DOHH2 (cell line): ENCODE results near the gene SPATA21.
"Not testable (repeated sequence)": the region's sequence is repeated elsewhere in the genome, so short reads cannot be mapped to it uniquely, and the experiment has no call there.

ENCODE experiments used
- H3F3A ChIP-seq: fragments of 200-600 bp; sonication (generic), shearing (Covaris generic); 2 replicates; pipeline ENCODE4 v1.6.0; 2016; ENCODE audit warnings: antibody characterized with exemption, mild to moderate bottlenecking; ENCODE audit not compliant: control insufficient read depth, insufficient read depth
- H3K27ac ChIP-seq: fragments of 200-600 bp; sonication (generic); 2 replicates; pipeline ENCODE4 v1.5.1; 2014; ENCODE audit warnings: low read depth, mild to moderate bottlenecking, low read length, moderate library complexity
- H3K27me3 ChIP-seq: fragments of 200-600 bp; sonication (generic); 2 replicates; pipeline ENCODE4 v1.6.1; 2014; ENCODE audit warnings: mild to moderate bottlenecking, low read length, mixed read lengths; ENCODE audit not compliant: control insufficient read depth
- H3K36me3 ChIP-seq: fragments of 200-600 bp; sonication (generic); 2 replicates; pipeline ENCODE4 v1.6.1; 2014; ENCODE audit warnings: mild to moderate bottlenecking, low read length, moderate library complexity, mixed read lengths; ENCODE audit not compliant: control insufficient read depth
- H3K4me1 ChIP-seq: fragments of 200-600 bp; sonication (generic); 2 replicates; pipeline ENCODE4 v1.6.1; 2014; ENCODE audit warnings: mild to moderate bottlenecking, low read length, mixed read lengths; ENCODE audit not compliant: control insufficient read depth
- H3K4me2 ChIP-seq: fragments of 200-600 bp; sonication (generic); 2 replicates; pipeline ENCODE4 v1.6.0; 2014; ENCODE audit warnings: mild to moderate bottlenecking, low read length, moderate library complexity
- H3K4me3 ChIP-seq: fragments of 200-600 bp; sonication (generic); 2 replicates; pipeline ENCODE4 v1.5.1; 2014; ENCODE audit warnings: mild to moderate bottlenecking, low read length, mixed read lengths
- H3K79me2 ChIP-seq: fragments of 200-600 bp; sonication (generic); 2 replicates; pipeline ENCODE4 v1.6.1; 2014; ENCODE audit warnings: mild to moderate bottlenecking, low read length, mixed read lengths; ENCODE audit not compliant: control insufficient read depth
- H3K9me2 ChIP-seq: fragments of 200-600 bp; sonication (generic); replicated peaks from 2 replicates; pipeline ENCODE4 v1.6.1; 2014; ENCODE audit warnings: mild to moderate bottlenecking, low read length, mixed read lengths; ENCODE audit not compliant: control insufficient read depth
- H3K9me3 ChIP-seq: fragments of 200-600 bp; sonication (generic); 2 replicates; pipeline ENCODE4 v1.6.1; 2014; ENCODE audit warnings: antibody characterized with exemption, low read length, mixed read lengths; ENCODE audit not compliant: control insufficient read depth, insufficient read depth
- H4K20me1 ChIP-seq: fragments of 200-600 bp; sonication (generic); 2 replicates; pipeline ENCODE4 v1.6.0; 2014; ENCODE audit warnings: low read depth, mild to moderate bottlenecking, antibody characterized with exemption, low read length, moderate library complexity; ENCODE audit not compliant: control insufficient read depth, insufficient read depth
- CTCF ChIP-seq: fragments of 200-600 bp; sonication (generic); IDR thresholded peaks from one replicate; pipeline ENCODE4 v1.5.1; 2014; ENCODE audit warnings: antibody characterized with exemption, mild to moderate bottlenecking, low read depth, low read length; ENCODE audit not compliant: poor library complexity, severe bottlenecking
- EZH2phosphoT487 ChIP-seq: fragments of 200-600 bp; sonication (generic); IDR thresholded peaks from 2 replicates; pipeline ENCODE4 v1.6.1; 2017; ENCODE audit warnings: borderline replicate concordance, mild to moderate bottlenecking, antibody characterized with exemption, low read length, moderate library complexity, mixed read lengths

Gene SPATA21

GRCh38 chr1:16459352-16459925 is 22.2 kb upstream of the SPATA21 start:
- Histone ChIP-seq H3K36me3 (peaks cover 74% of the 10 kb centered on the region), H3K27me3 (no peaks in the 10 kb centered on the region), H3K4me3 (no peak overlapping the region), H3K4me1 (no peaks in the 10 kb centered on the region), H4K20me1 (no peaks in the 10 kb centered on the region), H3F3A (no peaks in the 10 kb centered on the region), H3K9me3 (no peaks in the 10 kb centered on the region), H3K4me2 (no peak overlapping the region), H3K9me2 (no peaks in the 10 kb centered on the region), H3K27ac (no peak overlapping the region), H3K79me2 (no peaks in the 10 kb centered on the region)
- TF ChIP-seq CTCF (no peak), EZH2phosphoT487 (no peak)

GRCh38 chr1:16458831-16459230 is 21.6 kb upstream of the SPATA21 start:
- H3K36me3 ChIP-seq: peaks cover 75% of the 10 kb centered on the region
- no peak overlapping the region for H3K4me2 ChIP-seq
- H4K20me1 ChIP-seq: no peaks in the 10 kb centered on the region
- no peak overlapping the region for H3K4me3 ChIP-seq
- no peaks in the 10 kb centered on the region for H3K79me2 ChIP-seq
- TF ChIP-seq CTCF (no peak), EZH2phosphoT487 (no peak)
- H3K27ac ChIP-seq: no peak overlapping the region
- no peaks in the 10 kb centered on the region for H3F3A ChIP-seq
- H3K9me3 ChIP-seq: no peaks in the 10 kb centered on the region
- H3K9me2 ChIP-seq: no peaks in the 10 kb centered on the region
- no peaks in the 10 kb centered on the region for H3K27me3 ChIP-seq
- H3K4me1 ChIP-seq: no peaks in the 10 kb centered on the region

- not testable (repeated sequence) for H3K4me2 ChIP-seq, H3F3A ChIP-seq, H3K9me2 ChIP-seq, H3K27me3 ChIP-seq, H3K4me3 ChIP-seq, H3K27ac ChIP-seq, H3K9me3 ChIP-seq, H4K20me1 ChIP-seq
- peaks cover 18% of the 10 kb centered on the region for H3K79me2 ChIP-seq
- H3K4me1 ChIP-seq: peaks cover 13% of the 10 kb centered on the region
- H3K36me3 ChIP-seq: peaks cover 87% of the 10 kb centered on the region
Observed at GRCh38 chr1:16456151-16456550, 18.9 kb upstream of the SPATA21 start.

- peaks cover 91% of the 10 kb centered on the region for H3K36me3 ChIP-seq
- H3K4me1 ChIP-seq: peaks cover 25% of the 10 kb centered on the region
- not testable (repeated sequence) for H3K9me3 ChIP-seq, H3K4me3 ChIP-seq, H3F3A ChIP-seq, H3K4me2 ChIP-seq, H4K20me1 ChIP-seq, H3K27ac ChIP-seq, H3K27me3 ChIP-seq, H3K9me2 ChIP-seq
- H3K79me2 ChIP-seq: peaks cover 27% of the 10 kb centered on the region
Observed at GRCh38 chr1:16454909-16455308, 17.7 kb upstream of the SPATA21 start.
